ENCODE measurements around the gene ATP11A. TPM values are rescaled to one million over a fixed set of nuclear protein-coding genes. Genes with fewer than 3 reads are reported as not detected.
"Not testable (repeated sequence)": the region's sequence is repeated elsewhere in the genome, so short reads cannot be mapped to it uniquely, and the experiment has no call there.

ATP11A gene
- total RNA-seq, 3 donors from 2014 or later, result 15.5 to 28.7 (median 19.4) TPM

GRCh38 chr13:112859128-112859816, 169.4 kb downstream of the ATP11A start:
- ATAC-seq, result no peak
- peak in 1 of 3 donors; percentile 29 for DNase-seq
- intact Hi-C loops (cut with DNase I, micrococcal nuclease), result no loop called here
- no peak overlapping the region for H3K4me3 ChIP-seq
- no peaks in the 10 kb centered on the region for H3K36me3 ChIP-seq (ENCODE audit: low read depth)
- no peaks in the 10 kb centered on the region for H3K4me1 ChIP-seq (ENCODE audit: low read depth)
- TF ChIP-seq CTCF (IDR thresholded peaks at IDR 0.05), result no peak
- H3K9me3 ChIP-seq, result no peaks in the 10 kb centered on the region

GRCh38 chr13:112859817-112860190, 170.0 kb downstream of the ATP11A start:
- Histone ChIP-seq H3K4me3 (no peak overlapping the region), H3K36me3 (ENCODE audit: low read depth) (no peaks in the 10 kb centered on the region), H3K4me1 (ENCODE audit: low read depth) (no peaks in the 10 kb centered on the region), H3K9me3 (no peaks in the 10 kb centered on the region)
- intact Hi-C loops (cut with DNase I, micrococcal nuclease), result no loop called here
- ATAC-seq (peak; percentile 13), DNase-seq (peak in 1 of 3 donors; percentile 52)
- no peak for TF ChIP-seq CTCF (IDR thresholded peaks at IDR 0.05)

GRCh38 chr13:112861876-112862615, 172.2 kb downstream of the ATP11A start:
- no peaks in the 10 kb centered on the region for H3K36me3 ChIP-seq (ENCODE audit: low read depth)
- no peaks in the 10 kb centered on the region for H3K9me3 ChIP-seq
- TF ChIP-seq CTCF (IDR thresholded peaks at IDR 0.05), result no peak
- no peaks in the 10 kb centered on the region for H3K4me1 ChIP-seq (ENCODE audit: low read depth)
- intact Hi-C loops (cut with DNase I, micrococcal nuclease), result no loop called here
- no peak overlapping the region for H3K4me3 ChIP-seq
- ATAC-seq (no peak), DNase-seq (peak in 1 of 3 donors; percentile 25)

- ATAC-seq; DNase-seq; H3K9me3 ChIP-seq; H3K4me1 ChIP-seq (ENCODE audit: low read depth); H3K4me3 ChIP-seq; intact Hi-C loops (cut with DNase I, micrococcal nuclease); H3K36me3 ChIP-seq (ENCODE audit: low read depth): not testable (repeated sequence)
Measured at GRCh38 chr13:112863356-112863755, 173.5 kb downstream of the ATP11A start.

GRCh38 chr13:112865478-112865877, 175.6 kb downstream of the ATP11A start:
- H3K4me1 ChIP-seq (ENCODE audit: low read depth); H3K4me3 ChIP-seq; DNase-seq; intact Hi-C loops (cut with DNase I, micrococcal nuclease); ATAC-seq; H3K36me3 ChIP-seq (ENCODE audit: low read depth); H3K9me3 ChIP-seq: not testable (repeated sequence)

- DNase-seq (peak in 1 of 3 donors; percentile 32), ATAC-seq (no peak)
- no peaks in the 10 kb centered on the region for H3K9me3 ChIP-seq
- no peak overlapping the region for H3K4me3 ChIP-seq
- no peaks in the 10 kb centered on the region for H3K36me3 ChIP-seq (ENCODE audit: low read depth)
- intact Hi-C loops (cut with DNase I, micrococcal nuclease), result no loop called here
- TF ChIP-seq CTCF (IDR thresholded peaks at IDR 0.05), result no peak
- H3K4me1 ChIP-seq (ENCODE audit: low read depth), result no peaks in the 10 kb centered on the region
Measured at GRCh38 chr13:112867301-112867711, 177.5 kb downstream of the ATP11A start.

All from mucosa of descending colon (tissue), 3 donors.